Fibroblast of peridontal ligament (primary cell): ENCODE data around the gene ATP11B.
A peak's percentile ranks its signal among the peaks of the same experiment; 100 is the strongest.

Experiments used
- DNase-seq: peaks from one replicate; pipeline ENCODE4 v3.0.0-alpha.2; 2010; ENCODE audit errors: extremely low read depth

Gene ATP11B

DNA sequence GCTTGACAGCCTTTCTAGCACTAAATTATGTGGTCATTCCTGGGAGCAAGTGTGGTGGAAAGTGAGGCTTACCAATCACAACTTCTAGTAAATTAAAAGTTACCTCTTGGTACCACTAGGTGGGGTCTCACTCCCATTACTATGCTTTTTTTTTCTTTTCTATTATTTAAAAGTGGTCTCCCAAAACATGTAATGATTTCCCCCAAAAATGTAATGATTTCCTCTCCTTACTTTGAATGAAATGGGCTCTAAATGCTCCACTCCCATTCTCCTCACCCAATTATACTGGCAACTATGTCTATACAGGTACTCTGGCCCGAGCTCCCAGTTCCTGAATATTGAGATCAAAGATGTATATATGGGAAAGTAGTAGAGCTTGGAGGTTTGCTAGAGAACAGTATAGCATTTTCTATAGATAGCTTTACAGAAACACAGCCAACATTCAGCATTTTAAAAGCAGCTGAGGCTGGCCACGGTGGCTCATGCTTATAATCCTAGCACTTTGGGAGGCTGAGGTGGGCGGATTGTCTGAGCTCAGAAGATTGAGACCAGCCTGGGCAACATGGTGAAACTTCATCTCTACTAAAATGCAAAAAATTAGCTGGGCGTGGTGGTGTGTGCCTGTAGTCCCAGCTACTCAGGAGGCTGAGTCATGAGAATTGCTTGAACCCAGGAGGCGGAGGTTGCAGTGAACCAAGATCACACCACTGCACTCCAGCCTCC lies 116.2 kb downstream of the ATP11B start:
- DNase-seq, result peak; percentile 38

GRCh38 chr3:182910936-182911781 lies 117.9 kb downstream of the ATP11B start:
- no peak for DNase-seq

- DNase-seq, result no peak
Measured at GRCh38 chr3:182911782-182912111, 118.4 kb downstream of the ATP11B start.

- DNase-seq, result no peak
Measured at GRCh38 chr3:182912474-182912873, 119.2 kb downstream of the ATP11B start.

- no peak for DNase-seq
Measured at GRCh38 chr3:182913889-182914288, 120.6 kb downstream of the ATP11B start.

- peak; percentile 43 for DNase-seq
Measured at GRCh38 chr3:182914341-182914740, 121.0 kb downstream of the ATP11B start.

- DNase-seq, result no peak
Measured at GRCh38 chr3:182917134-182917533, 123.8 kb downstream of the ATP11B start.

DNA sequence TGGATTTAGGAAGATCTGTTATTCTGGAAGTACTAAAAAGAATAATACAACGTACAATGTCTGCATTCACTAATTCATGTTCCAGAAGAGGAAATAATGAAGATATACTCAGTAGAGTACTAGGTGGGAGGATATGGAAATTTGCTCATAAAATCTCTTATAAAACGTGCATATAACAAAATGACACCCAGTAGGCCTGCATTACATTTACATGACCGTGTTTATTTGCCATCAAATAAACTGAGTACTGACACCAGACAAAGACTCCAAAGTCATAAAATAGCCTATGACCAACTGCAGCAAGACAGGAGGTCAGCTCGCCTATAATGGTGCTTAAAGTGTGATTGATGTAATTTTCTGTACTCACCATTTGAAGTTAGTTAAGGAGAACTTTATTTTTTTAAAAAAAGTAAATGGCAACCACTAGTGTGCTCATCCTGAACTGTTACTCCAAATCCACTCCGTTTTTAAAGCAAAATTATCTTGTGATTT lies 126.6 kb downstream of the ATP11B start:
- DNase-seq, result no peak

DNA sequence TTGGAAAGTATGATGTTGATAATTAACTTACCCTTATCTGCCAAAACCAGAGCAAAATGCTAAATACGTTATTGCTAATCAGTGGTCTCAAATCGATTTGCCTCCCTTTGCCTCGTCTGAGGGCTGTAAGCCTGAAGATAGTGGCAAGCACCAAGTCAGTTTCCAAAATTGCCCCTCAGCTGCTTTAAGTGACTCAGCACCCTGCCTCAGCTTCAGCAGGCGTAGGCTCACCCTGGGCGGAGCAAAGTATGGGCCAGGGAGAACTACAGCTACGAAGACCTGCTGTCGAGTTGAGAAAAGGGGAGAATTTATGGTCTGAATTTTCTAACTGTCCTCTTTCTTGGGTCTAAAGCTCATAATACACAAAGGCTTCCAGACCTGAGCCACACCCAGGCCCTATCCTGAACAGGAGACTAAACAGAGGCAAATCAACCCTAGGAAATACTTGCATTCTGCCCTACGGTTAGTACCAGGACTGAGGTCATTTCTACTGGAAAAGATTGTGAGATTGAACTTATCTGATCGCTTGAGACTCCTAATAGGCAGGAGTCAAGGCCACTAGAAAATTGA lies 127.3 kb downstream of the ATP11B start:
- DNase-seq, result no peak

DNA sequence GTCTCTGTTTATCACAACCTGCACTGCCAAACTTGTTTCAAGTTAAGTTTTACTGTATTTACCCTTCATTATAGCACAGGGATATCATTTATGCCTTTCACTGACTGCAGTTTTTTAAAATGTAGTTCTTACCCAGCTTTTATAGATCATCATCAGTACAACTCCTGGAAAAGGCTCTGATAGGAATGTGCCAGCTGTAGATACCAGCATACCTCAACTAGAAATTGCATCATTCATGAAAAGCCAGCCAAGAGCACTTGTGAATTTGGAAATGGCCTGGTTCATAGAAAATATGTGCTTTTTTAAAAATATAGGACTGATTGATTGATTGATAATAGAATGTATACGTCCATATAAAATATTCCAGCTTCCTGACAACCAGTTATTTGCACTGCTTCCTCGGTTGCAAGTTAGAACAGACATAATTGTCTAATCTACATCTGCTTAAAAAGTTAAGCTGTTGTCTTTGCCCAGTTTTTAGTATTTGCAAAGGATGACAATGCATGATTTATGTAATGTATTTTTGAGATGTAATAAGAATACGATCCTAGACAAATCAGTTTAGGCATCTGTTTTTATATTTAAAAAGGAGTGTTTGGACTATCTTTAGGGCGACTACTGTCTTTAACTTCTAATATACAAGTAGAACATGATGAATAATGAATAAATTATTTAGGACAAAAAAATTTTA lies 128.5 kb downstream of the ATP11B start:
- DNase-seq, result peak; percentile 70

DNA sequence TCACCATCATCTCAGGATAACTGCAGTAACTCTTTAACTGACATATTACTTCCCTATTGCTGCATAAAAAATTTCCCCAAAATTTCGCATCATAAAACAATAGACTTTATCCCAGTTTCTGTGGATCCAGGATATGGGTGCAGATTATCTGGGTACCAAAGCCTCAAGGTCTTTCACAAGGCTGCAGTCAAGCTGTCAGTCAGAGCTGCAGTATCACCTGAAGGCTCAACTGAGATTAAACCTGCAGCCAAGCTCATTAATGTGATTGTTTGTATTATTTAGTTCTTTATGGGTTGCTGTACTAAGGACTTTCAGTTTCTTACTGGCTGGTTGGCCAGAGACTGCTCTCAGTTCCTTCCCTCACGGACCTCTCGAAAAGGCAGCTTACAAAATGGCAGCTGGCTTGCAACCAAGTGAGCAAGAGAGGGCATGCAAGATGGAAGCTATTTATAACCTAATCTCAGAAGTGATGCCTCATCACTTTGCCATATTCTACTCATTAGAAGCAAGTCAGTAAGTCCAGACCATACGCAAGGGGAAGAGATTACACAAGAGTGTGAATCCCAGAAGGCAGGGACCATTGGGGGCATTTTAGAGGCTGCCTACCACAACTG lies 132.1 kb downstream of the ATP11B start:
- DNase-seq, result peak; percentile 62

- no peak for DNase-seq
Measured at GRCh38 chr3:182925944-182926337, 132.6 kb downstream of the ATP11B start.

- DNase-seq, result no peak
Measured at GRCh38 chr3:182935803-182936202, 142.5 kb downstream of the ATP11B start.

- DNase-seq, result no peak
Measured at GRCh38 chr3:182936239-182936917, 143.1 kb downstream of the ATP11B start.

DNA sequence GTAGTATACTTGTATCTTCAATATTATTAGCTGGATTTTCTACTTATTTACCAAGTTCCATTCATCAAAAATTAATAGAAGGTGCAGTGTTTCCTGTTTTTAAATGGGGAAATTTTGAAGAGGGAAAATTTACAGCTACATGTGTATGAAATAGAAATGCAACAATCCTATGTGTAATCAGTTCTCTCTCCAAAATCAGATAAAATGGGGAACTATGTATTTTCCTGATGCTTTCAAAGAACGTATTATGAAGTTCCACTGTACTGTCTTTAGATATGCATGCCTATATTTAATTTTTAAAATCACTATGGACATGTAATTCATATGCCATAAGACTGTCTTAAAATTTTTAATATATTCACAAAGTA lies 143.6 kb downstream of the ATP11B start:
- DNase-seq, result no peak

- DNase-seq, result no peak
Measured at GRCh38 chr3:182937293-182938051, 144.2 kb downstream of the ATP11B start.

GRCh38 chr3:182940266-182940808 lies 147.0 kb downstream of the ATP11B start:
- DNase-seq, result no peak

- no peak for DNase-seq
Measured at GRCh38 chr3:182941719-182942118, 148.4 kb downstream of the ATP11B start.

- DNase-seq, result no peak
Measured at GRCh38 chr3:182947888-182948287, 154.6 kb downstream of the ATP11B start.

- no peak for DNase-seq
Measured at GRCh38 chr3:182948305-182948704, 155.0 kb downstream of the ATP11B start.
